AG10803 (cell line): Measurements from ENCODE around the gene PELO.

Experiments used
- DNase-seq: peaks from one replicate; pipeline ENCODE4 v3.0.0; 2010; ENCODE audit warnings: low read depth
- H3K4me3 ChIP-seq: 2 replicates; pipeline ENCODE4 v1.5.1; 2011; ENCODE audit warnings: mild to moderate bottlenecking, low read length, control low read depth
- TF ChIP-seq, protein P1 (sequence below): conservative IDR thresholded peaks from 2 replicates; pipeline ENCODE4 v1.5.1; 2011; ENCODE audit warnings: mild to moderate bottlenecking, low read length, control low read depth, inconsistent platforms

Gene PELO

GRCh38 chr5:52824827-52825226, 37.1 kb downstream of the PELO start:
- DNase-seq = no peak
- no peak overlapping the region for H3K4me3 ChIP-seq
- TF ChIP-seq, protein P1, sequence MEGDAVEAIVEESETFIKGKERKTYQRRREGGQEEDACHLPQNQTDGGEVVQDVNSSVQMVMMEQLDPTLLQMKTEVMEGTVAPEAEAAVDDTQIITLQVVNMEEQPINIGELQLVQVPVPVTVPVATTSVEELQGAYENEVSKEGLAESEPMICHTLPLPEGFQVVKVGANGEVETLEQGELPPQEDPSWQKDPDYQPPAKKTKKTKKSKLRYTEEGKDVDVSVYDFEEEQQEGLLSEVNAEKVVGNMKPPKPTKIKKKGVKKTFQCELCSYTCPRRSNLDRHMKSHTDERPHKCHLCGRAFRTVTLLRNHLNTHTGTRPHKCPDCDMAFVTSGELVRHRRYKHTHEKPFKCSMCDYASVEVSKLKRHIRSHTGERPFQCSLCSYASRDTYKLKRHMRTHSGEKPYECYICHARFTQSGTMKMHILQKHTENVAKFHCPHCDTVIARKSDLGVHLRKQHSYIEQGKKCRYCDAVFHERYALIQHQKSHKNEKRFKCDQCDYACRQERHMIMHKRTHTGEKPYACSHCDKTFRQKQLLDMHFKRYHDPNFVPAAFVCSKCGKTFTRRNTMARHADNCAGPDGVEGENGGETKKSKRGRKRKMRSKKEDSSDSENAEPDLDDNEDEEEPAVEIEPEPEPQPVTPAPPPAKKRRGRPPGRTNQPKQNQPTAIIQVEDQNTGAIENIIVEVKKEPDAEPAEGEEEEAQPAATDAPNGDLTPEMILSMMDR = no peak

- DNase-seq = no peak
- H3K4me3 ChIP-seq = no peak overlapping the region
- TF ChIP-seq, protein P1 = no peak
Measured at GRCh38 chr5:52825826-52826225, 38.1 kb downstream of the PELO start.

DNA sequence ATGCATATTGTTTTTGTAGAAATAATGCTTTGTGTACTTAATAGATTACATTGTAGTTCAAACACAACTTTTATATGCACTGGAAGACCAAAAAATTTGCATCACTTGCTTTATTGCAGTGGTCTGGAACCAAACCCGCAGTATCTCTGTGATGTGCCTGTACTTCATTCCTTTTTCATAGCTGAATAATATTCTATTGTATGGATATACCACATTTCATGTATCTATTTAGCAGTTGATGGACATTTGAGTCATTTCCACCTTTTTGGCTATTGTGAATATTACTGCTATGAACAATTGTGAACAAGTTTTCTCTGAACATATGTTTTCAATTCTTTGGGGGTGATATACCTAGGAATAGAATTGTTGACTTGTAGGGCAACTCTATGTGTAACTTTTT, 40.1 kb downstream of the PELO start:
- TF ChIP-seq, protein P1 = no peak

DNA sequence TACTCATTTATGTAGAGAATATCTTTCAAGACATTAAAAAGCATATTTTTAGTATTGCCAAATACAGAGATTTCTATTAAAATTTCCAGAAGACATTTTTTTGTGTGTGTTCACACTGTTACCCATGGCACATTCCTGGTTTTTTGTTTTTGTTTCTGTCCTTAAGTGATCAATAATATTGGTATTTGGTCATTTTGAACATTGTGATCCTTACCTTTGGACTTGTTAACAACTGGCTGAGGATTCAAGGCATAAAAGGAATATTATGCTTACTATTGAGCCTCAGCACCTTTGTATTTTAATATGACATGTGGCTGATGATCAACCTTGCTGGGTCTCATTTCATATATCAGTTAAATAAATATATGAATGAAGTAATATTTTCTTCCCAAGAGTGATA, 41.9 kb downstream of the PELO start:
- no peak for DNase-seq
- TF ChIP-seq, protein P1 = no peak
- no peak overlapping the region for H3K4me3 ChIP-seq

More for the DNA sequence above, 40.1 kb downstream of the PELO start:
- no peak overlapping the region for H3K4me3 ChIP-seq
- no peak for DNase-seq

DNA sequence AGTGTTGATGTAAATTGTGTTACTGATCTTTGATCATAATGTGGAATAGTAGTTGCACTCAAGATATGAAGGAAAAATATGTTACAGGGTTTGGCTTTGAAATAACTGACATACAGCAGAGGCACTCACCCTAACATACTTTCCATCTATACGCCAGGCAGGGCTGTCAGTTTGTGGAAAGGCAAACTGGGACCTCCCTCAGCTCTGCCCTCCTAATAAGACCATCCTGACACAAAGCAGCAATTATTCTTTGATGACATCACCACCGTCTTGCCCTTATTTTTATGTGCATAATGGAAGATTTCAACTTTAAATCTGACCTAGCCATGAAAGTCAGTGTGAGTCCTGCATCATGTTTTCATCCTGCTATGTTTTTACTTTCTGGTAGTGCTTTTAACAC, 42.9 kb downstream of the PELO start:
- TF ChIP-seq, protein P1 = no peak
- H3K4me3 ChIP-seq = no peak overlapping the region
- no peak for DNase-seq

DNA sequence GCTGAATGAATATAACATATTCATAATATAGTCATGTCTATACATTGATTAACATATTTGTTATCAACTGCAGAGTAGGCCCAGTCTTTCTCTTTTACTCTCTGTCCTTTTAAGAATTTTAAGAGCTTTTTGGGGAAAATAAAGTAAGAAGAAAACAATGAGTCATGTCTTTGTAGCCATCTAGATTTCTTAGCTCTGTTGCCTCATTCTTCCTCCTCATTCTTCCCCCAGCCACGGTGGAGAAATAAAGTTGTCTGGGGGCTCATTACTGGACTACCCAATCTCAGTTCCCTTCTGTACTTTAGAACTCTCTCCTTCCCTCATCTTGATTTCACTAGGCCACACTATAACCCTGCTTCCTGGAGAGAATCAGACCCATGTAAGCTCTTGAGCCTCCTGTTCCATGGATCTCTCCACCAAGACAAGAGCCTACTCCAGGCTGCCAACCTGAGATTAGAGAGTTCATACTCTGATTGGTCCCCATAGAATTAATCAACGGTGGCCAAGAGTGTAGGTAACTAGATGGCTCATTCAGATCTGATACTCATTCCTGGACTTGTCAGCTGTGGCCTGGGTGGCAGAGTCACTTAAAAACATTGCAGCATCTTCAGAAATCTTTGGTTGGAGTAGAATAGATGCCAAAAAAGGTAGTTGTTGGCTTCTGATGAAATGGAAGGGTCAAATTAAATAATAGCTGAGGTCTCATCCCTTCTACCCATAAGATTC, 44.2 kb downstream of the PELO start:
- H3K4me3 ChIP-seq = no peak overlapping the region
- no peak for DNase-seq
- TF ChIP-seq, protein P1 = no peak

DNA sequence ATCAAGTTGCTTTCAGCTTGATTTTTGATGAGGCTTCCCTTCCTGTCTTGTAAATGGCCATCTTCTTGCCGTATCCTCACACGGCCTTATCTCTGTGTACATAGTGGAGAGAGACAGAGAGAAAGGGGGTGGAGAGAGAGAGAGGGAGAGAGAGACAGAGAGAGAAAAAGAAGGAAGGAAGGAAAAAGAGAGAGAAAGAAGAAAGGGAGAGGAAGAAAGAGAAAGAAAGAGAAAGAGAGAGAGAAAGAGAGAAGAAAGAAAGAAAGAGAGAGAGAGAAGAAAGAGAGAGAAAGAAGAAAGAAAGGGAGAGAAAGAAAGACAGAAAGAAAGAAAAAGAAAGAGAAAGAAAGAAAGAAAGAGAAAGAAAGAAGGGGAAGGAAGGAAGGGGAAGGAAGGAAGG, 46.6 kb downstream of the PELO start:
- DNase-seq = no peak
- TF ChIP-seq, protein P1 = no peak
- H3K4me3 ChIP-seq = no peak overlapping the region
